ENCODE measurements around the gene PSMD7. TPM values are rescaled to one million over a fixed set of nuclear protein-coding genes. Genes with fewer than 3 reads are reported as not detected.
"Not testable (repeated sequence)": the region's sequence is repeated elsewhere in the genome, so short reads cannot be mapped to it uniquely, and the experiment has no call there.

The PSMD7 gene
- total RNA-seq, 2 donors from 2014 or later: 20.1 to 32.4 TPM

GRCh38 chr16:74339226-74339625 lies 42.6 kb downstream of the PSMD7 start:
- H3K27me3 ChIP-seq; H3K4me3 ChIP-seq; intact Hi-C loops (cut with DNase I); ATAC-seq; H3K27ac ChIP-seq; H3K4me1 ChIP-seq; DNase-seq; H3K9me3 ChIP-seq: not testable (repeated sequence)
- 92 to 95% methylated on average over 10 of the region's 10 CpGs for WGBS, 2 donors
- peaks cover 0 to 17% of the 10 kb centered on the region in 2 donors for H3K36me3 ChIP-seq (replicated peaks in 1 of 2; ENCODE audit: insufficient read depth in 1 of 2, low read depth in 2 of 2)

GRCh38 chr16:74353038-74353437 lies 56.4 kb downstream of the PSMD7 start:
- H3K4me1 ChIP-seq; ATAC-seq; DNase-seq; intact Hi-C loops (cut with DNase I); H3K9me3 ChIP-seq; H3K4me3 ChIP-seq; H3K27ac ChIP-seq; H3K27me3 ChIP-seq: not testable (repeated sequence)
- peaks cover 3 to 18% of the 10 kb centered on the region in 2 donors for H3K36me3 ChIP-seq (replicated peaks in 1 of 2; ENCODE audit: insufficient read depth in 1 of 2, low read depth in 2 of 2)
- 81 to 91% methylated on average over 3 to 4 of the region's 4 CpGs for WGBS, 2 donors

Other genes with a start within 250 kb of the PSMD7 start
- 10 to 100 TPM in 1 of 2 donors, not detected in 1; 63.3 TPM for gene NPIPB15, start 79.5 kb downstream of the PSMD7 start, total RNA-seq
- under 1 TPM in 1 of 2 donors, not detected in 1; 0.26 TPM for gene CLEC18B, start 124.7 kb downstream of the PSMD7 start, total RNA-seq